Colon (tissue), 2 donors: Measurements from ENCODE around the gene KIAA1143.

ENCODE experiments used
- FAIRE-seq: peaks from 2 replicates; lab custom pipeline; 2012; peaks lifted over from hg19 to GRCh38; lab: Jason Lieb, UNC
- donor health status: control.
- donor health status: control.

The KIAA1143 gene

GRCh38 chr3:44761424-44762169 is at the start of gene KIAA1143, which contains the start of gene KIF15:
TSS of gene KIAA1143 (minus strand) at chr3:44761619. CDS start at chr3:44761602, 17 bp downstream.
TSS of gene KIF15 (plus strand) at chr3:44761794. CDS start at chr3:44761866, 72 bp downstream.
- FAIRE-seq, result no peak

GRCh38 chr3:44805960-44806359 is 44.5 kb upstream of the KIAA1143 start:
- no peak for FAIRE-seq

- FAIRE-seq, result no peak
Observed at GRCh38 chr3:44803298-44803697, 41.9 kb upstream of the KIAA1143 start.

GRCh38 chr3:44802011-44802410 is 40.6 kb upstream of the KIAA1143 start:
- FAIRE-seq, result no peak

GRCh38 chr3:44795197-44795596 is 33.8 kb upstream of the KIAA1143 start:
- FAIRE-seq, result no peak

GRCh38 chr3:44782891-44783290 is 21.5 kb upstream of the KIAA1143 start:
- no peak for FAIRE-seq

- no peak for FAIRE-seq
Observed at GRCh38 chr3:44772099-44772442, 10.7 kb upstream of the KIAA1143 start.

GRCh38 chr3:44771424-44772098 is 10.1 kb upstream of the KIAA1143 start:
- FAIRE-seq, result no peak

GRCh38 chr3:44764248-44764647 is 2.8 kb upstream of the KIAA1143 start:
- no peak for FAIRE-seq

- FAIRE-seq, result no peak
Observed at GRCh38 chr3:44762690-44763089, 1.3 kb upstream of the KIAA1143 start.

- FAIRE-seq, result no peak
Observed at GRCh38 chr3:44762170-44762677, 805 bp upstream of the KIAA1143 start.

GRCh38 chr3:44761101-44761423 is 357 bp downstream of the KIAA1143 start:
- no peak for FAIRE-seq

- FAIRE-seq, result no peak
Observed at GRCh38 chr3:44734646-44735168, 26.7 kb downstream of the KIAA1143 start.

GRCh38 chr3:44729384-44729910 is 32.0 kb downstream of the KIAA1143 start, which contains the start of gene ZNF501:
TSS of gene ZNF501 (plus strand) at chr3:44729635. CDS start at chr3:44734422, 4,787 bp downstream.
- no peak for FAIRE-seq

GRCh38 chr3:44722103-44722401 is 39.4 kb downstream of the KIAA1143 start:
- no peak for FAIRE-seq

GRCh38 chr3:44721231-44722102 is 40.0 kb downstream of the KIAA1143 start:
- FAIRE-seq, result no peak

- FAIRE-seq, result no peak
Observed at GRCh38 chr3:44712455-44713075, 48.9 kb downstream of the KIAA1143 start, which contains the start of gene ZNF502. TSS of gene ZNF502 (plus strand) at chr3:44712660. CDS start at chr3:44720262, 7,602 bp downstream.
